HG03097 (cell line): ENCODE results near the gene ALPP.
"Not testable (repeated sequence)": the region's sequence is repeated elsewhere in the genome, so short reads cannot be mapped to it uniquely, and the experiment has no call there.

Experiments
- ATAC-seq: cut with Tn5 transposase; IDR thresholded peaks from one replicate; pipeline ENCODE4 v1.9.1; 2021; ENCODE audit not compliant: unreplicated experiment, low FRiP score

ALPP gene

DNA sequence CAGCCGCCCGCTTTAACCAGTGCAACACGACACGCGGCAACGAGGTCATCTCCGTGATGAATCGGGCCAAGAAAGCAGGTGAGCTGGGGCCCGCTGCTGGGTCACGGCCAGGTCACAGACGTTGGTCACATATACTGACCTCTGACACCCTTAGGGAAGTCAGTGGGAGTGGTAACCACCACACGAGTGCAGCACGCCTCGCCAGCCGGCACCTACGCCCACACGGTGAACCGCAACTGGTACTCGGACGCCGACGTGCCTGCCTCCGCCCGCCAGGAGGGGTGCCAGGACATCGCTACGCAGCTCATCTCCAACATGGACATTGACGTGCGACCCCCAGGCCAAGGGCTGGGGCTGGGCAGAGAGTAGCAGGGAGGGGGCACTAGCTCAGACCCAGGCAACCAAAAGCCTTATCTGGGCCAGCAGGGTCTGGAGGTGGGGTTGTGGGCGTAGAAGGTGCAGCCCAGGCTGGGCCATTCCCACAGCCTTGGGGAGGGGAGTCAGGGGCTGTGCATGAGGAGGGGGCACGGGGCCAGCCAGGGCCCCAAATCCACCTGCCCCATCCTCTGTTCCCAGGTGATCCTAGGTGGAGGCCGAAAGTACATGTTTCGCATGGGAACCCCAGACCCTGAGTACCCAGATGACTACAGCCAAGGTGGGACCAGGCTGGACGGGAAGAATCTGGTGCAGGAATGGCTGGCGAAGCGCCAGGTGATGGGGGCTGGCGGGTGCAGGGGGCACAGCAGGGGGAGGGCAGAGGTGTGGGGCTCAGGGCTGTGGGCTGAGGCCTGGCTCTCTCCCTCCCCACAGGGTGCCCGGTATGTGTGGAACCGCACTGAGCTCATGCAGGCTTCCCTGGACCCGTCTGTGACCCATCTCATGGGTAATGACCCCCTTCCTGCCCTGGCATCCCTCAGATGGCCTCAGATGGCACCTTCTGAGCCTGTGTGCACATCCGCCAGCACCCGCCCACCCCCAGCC is 1.3 kb downstream of the ALPP start:
- ATAC-seq, result not testable (repeated sequence)

DNA sequence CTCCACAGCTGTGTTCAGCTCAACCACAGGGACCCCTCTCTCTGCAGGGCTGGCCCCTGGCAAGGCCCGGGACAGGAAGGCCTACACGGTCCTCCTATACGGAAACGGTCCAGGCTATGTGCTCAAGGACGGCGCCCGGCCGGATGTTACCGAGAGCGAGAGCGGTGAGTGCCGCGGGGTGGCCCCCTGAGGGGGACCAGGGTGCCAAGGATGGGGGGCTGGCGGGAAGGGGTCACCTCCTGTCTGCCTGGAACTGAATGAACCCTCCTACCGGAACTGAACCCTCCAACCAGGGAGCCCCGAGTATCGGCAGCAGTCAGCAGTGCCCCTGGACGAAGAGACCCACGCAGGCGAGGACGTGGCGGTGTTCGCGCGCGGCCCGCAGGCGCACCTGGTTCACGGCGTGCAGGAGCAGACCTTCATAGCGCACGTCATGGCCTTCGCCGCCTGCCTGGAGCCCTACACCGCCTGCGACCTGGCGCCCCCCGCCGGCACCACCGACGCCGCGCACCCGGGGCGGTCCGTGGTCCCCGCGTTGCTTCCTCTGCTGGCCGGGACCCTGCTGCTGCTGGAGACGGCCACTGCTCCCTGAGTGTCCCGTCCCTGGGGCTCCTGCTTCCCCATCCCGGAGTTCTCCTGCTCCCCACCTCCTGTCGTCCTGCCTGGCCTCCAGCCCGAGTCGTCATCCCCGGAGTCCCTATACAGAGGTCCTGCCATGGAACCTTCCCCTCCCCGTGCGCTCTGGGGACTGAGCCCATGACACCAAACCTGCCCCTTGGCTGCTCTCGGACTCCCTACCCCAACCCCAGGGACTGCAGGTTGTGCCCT is 2.9 kb downstream of the ALPP start:
- ATAC-seq, result not testable (repeated sequence)

DNA sequence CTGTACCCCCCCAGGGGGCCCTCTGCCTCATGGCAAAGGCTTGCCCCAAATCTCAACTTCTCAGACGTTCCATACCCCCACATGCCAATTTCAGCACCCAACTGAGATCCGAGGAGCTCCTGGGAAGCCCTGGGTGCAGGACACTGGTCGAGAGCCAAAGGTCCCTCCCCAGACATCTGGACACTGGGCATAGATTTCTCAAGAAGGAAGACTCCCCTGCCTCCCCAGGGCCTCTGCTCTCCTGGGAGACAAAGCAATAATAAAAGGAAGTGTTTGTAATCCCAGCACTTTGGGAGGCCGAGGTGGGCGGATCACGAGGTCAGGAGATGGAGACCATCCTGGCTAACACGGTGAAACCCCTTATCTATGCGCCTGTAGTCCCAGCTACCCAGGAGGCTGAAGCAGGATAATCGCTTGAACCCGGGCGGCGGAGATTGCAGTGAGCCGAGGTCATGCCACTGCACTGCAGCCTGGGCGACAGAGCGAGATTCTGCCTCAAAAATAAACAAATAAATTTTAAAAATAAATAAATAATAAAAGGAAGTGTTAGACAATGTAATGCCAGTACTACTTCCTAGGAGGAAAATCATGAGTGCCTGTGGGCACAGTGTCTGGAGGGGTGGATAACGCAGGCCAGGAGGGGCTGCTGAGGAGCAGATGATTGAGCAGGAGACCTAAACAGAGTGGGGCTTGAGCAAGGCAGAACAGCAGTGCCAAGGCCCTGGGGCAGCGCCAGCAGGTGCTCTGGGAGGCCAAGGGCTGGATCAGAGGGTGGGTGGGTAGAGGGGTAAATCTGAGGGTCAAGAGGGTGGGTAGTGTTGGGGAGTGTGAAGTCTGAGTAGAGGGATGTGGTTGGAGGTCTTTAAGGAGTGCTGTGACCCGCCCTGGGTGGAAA is 4.0 kb downstream of the ALPP start:
- no peak for ATAC-seq

DNA sequence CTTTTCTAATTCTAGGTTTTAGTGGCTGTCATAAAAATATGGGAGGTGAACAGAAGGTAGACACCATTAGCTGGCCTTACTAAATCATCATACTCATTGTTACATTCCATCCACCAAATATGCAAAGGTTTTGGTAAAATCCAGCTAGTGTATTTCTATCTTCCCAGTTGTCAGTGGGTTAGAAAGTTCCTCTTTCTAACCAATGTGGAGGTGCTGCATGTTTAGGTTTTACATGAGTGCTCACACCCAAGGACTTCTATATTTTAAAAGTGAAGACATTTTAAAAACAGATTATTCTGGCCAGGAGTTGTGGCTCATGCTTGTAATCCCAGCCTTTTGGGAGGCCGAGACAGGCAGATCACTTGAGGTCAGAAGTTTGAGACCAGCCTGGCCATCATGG is 5.9 kb downstream of the ALPP start:
- ATAC-seq, result no peak

DNA sequence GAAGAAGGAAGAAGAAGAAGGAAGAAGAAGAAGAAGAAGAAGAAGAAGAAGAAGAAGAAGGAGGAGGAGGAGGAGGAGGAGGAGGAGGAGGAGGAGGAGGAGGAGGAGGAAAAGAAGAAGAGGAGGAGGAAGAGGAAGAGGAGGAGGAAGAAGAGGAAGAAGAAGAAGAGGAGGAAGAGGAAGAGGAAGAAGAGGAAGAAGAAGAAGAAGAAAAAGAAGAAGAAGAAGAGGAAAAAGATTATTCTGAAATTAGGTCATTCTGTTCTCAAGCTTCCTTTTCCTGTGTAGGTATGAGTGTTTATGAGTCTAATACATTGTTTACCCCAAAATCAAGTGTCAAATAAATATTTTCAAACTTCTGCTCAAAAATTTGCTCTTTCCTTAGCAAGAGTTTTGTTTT is 6.5 kb downstream of the ALPP start:
- ATAC-seq, result not testable (repeated sequence)

DNA sequence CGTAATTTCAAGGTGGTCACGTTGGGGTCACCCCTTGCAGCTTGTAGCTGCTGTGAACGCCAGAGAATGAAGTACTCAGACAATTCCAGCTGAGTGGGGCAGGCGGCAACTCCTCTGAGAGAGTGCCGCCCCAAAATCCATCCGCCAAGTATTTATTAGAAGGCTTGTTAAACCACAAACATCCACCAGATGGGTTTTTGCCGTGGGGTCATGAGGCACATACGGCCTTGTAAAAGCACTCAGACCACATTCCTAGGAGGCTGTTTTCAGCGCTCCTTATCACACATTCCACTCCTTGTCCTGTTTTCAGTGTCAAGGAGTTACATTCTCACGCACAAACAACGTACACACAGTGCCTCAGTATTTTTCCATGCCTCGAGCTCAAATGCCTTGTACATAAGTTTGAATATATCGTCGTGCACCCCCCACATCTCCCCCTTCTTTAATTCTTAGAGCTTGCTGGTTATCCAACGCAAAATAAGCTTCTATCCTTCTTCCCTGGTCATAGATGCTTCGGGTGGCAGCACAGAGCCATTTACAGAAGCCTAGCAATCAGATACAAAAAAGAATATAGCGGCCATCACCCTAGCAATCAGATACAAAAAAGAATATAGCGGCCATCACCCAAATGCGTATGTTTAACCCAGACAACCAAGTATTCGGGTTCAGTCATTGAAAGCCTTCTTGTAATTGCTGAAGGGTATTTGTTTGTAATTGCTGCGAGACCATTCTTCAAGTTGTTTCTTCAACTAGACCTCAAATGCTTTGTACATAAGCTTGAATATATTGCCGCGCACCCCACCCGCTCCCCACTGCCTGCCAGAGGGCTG is 7.3 kb downstream of the ALPP start:
- ATAC-seq, result no peak

DNA sequence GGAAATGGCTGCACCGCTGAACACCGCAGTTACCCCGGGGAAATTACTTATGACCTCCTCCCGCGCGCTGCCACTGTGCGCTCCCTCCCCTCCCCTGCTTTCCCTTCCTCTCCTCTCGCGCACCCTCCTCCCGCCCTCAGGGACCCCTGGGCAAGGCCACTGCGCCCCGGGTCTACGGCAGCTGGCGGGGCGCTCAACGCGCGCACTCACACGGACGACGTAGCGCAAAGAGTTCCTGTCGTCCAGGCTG is 7.9 kb downstream of the ALPP start:
- no peak for ATAC-seq

DNA sequence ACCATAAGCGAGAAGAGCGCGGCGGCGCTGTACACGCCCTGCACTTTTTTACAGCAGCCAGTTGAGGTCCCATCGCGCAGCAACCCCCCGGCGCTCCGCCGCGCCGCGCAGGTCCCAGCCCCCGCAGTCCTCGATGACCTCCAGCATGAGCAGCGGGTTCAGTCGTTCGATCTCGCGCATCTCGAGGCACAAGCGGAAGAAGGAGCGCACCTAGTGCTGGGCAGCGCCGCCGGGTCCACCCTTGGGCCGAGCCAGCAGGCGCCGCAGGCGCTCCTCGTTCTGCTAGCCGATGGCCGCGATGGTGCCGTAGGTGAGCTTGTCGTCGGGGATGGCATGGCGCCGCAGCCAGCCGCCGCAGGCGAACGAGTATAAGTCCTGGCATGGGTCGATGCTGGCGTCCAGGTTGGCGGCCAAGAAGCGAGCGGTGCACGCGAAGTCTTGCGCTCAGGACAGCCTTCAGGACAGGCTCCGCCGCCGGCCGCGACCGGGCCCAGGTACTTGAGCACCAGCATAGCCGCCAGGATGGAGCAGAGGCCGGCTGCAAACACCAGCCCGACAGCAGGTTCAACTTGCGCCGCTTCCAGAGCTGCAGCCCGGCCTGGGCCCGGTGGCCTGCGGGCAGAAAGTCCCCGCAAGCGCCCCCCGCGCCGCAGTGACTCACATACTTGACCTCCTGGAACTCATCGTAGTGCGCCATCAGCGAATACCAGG is 8.3 kb downstream of the ALPP start:
- no peak for ATAC-seq

DNA sequence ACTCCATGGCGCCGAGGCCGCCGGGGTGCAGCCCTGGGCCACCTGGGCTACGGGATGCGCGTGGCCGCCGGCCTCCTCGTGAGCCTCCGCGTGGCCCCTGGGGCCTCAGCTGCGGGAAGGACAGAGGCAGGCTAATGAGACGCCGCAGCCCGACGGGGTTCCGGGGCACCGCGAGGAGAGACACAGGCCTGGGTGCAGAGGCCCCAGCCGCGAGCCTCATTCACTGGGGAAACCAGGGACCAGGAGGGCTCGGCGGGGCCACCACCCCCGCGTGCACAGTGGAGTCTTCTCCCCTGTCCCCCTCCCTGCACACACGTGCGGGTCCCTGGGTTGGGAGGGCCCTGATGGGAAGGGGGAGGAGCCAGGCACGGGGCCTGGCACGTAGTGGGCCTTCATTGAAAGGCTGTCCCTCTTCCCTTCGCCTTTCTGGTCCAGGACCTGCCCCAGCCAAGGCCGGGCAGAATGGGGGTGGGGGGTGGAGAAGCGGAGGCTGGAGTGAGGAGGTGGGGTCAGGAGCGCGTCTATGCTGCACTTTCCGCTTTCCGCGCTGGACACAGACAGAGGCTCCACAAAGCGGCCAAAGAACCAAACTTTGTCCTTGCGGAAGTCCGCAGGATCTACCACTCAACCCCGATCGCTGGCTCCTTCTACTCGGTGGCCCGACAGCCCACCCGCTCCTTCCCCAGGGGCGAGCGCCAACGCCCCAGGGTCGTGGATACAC is 9.1 kb downstream of the ALPP start:
- ATAC-seq, result no peak

DNA sequence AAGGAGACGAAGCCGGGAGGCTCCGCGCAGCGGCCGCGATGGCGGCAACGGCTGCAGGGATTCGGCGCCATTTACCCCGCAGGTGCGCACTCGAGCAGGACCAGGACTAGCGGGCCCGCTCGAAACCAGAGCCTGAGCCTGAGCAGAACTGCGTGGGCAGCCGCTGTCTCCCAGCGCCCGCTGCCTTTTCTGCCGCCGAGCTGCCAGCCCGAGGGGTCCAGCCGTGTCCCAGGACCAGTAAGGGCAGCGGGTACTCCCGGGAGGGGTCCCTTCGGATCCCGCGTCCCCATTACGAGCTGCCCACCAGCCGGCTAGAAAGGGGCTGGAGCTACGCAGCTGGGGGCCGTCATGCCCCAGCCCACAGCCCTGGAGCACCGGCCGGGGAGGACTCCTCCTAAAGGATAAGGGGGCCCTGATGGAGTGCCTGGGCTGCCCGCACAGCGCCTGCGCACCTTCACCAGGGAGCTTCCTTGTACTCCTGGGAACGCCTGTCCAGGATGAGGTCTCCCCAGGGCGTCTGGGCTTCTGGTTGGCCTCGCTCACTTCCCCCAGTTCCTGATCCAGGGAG is 9.9 kb downstream of the ALPP start:
- ATAC-seq, result no peak

DNA sequence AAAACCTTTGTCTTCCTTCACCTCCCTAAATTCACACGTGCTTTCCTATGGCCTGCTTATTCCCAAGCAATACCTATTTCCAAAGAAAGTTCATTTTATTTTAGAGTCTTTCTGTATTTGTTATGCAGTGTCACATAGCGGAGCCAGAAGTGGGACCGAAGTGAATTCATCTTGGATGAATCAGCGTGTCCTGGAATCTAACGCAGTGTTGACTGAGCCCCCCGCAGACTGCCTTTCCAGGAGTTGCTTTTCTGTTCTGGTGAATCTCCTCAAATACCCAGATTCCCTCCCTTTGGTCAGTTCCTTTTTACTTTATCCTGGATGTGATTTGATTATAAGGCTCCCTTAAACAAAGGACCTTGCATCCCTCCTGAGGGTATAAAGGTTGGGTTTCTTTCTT is 10.8 kb downstream of the ALPP start:
- ATAC-seq, result no peak

DNA sequence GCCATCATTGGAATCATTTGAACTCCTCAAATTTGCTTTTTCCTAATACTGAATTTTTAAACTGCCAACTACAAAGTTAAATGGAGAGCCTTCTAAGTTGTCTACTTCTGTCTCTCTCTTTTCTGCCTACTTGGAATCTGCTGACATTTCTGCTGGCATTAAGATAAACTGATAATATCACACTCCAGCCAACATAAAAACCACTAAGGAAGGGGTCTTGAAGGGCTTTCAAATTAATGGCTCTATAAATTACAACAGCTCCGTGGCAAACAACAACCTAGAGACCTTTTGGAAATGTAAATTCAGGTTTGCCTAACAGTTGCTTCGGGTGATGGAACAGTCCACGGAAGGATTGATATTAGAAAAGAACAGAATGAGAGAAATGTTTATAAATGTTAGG is 12.1 kb downstream of the ALPP start:
- ATAC-seq, result no peak

DNA sequence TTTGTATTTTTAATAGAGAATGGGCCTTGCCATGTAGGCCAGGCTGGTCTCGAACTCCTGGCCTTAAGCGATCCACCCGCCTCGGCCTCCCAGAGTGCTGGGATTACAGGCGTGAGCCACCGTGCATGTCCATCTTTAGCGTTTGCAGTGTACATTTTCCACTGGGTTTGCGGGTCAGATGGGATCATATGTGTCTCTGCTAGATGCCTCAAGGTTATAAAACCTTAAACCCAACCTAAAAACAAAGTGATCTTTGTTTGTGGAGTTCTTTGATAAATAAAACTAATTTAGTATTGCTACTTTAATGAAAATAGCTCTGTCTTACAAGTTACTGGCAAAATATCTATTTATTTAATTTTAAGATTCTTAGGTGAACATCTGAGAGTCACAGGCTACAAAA is 15.0 kb downstream of the ALPP start:
- ATAC-seq, result no peak

DNA sequence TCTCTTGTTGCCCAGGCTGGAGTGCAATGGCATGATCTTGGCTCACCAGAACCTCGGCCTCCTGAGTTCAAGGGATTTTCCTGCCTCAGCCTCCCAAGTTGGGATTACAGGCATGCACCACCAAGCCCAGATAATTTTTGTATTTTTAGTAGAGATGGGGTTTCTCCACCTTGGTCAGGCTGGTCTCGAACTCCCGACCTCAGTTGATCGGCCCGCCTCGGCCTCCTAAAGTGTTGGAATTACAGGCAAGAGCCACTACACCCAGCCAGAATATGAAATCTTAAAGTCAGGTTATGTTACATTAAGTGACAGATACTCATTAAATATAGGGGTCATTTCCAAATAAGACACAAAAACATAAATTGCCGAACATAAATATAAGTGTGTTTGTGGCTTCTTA is 15.9 kb downstream of the ALPP start:
- not testable (repeated sequence) for ATAC-seq

DNA sequence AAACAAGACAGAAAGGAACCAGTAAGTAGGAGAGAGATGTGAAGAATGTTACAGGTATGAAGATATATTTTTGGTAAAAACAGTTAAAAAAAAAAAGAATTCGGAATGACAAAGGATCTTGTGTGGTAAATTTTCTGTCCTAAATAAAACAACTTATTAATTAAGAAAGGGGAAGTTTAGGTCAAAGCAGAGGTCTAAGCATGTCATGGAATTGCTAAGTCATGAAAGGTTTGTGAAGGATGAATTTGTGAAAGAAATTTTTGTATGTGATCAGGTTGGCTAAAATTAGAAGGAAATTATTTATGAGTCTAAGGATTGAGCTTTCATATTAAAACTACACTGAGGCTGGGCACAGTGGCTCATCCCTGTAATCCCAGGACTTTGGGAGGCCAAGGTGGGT is 17.0 kb downstream of the ALPP start:
- ATAC-seq, result no peak

DNA sequence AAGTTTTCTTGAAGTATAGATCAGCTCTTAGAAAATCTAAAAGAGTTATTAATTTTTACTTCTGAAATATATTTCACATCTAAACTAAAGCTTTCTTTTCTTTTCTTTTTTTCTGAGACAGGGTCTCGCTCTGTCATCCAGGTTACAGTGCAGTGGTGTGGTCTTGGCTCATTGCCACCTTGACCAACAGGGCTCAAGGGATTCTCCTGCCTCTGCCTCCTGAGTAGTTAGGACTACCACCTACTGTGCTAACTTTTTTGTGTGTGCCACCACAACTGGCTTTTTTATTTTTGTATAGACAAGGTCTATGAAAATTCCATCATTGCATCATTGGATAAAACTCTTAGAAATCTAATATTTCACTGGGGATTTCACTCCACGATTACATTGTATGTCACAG is 18.1 kb downstream of the ALPP start:
- ATAC-seq, result no peak

DNA sequence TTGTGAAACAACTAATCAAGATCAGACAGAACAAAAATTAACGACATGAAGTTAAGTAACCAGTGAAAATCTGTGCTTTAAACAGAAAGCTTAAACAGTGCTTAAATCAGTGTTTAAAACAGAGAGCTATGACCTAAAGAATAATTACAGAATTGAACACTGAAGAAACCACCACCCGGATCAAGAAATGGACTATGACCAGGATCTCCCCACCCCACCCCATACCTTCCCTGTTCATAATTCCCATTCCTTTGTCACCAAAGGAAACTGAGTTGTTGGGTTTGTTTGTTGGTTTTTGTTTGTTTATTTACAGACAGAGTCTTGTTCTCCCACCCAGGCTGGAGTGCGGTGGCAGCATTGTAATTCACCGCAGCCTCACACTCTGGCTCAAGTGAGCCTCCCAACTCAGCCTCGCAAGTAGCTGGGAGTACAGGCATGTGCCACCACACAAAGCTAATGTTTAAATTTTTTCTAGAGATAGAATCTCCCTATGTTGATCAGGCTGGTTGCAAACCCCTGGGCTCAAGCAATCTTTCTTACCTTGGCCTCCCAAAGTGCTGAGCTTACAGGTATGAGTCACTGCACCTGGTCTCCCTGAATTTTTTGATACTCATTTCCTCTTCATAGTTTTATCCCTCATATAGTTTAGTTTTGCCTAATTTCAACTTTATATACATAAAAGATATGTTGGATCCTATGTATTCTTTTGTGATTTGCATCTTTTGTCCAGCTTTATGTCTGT is 19.9 kb downstream of the ALPP start:
- no peak for ATAC-seq
